Measurements from ENCODE around the gene IGSF6. TPM values are rescaled to one million over a fixed set of nuclear protein-coding genes. Genes with fewer than 3 reads are reported as not detected.
"Not testable (repeated sequence)": the region's sequence is repeated elsewhere in the genome, so short reads cannot be mapped to it uniquely, and the experiment has no call there.

The IGSF6 gene
- total RNA-seq, 1 experiment from 2014 or later = not detected

DNA sequence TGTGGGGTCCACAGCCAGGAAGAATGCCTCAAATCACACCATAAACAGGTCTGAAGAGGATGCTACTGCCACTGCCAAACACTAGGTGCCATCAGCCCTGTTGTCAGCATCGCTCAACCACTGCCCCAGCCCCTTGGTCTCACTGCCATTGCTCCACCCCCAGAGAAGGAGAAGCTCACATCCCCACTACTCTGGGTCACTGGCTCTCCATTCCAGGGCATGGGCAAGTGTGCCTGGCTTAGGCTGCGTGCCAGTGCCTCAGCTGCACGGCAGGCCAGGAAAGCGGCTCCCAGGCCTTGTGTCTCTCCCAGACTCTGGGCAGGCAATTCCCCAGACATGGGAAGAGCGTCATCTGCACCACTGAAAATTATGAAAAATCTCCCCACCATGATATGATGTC is 1.2 kb upstream of the IGSF6 start:
- no peak for DNase-seq (ENCODE audit: low read depth)

DNA sequence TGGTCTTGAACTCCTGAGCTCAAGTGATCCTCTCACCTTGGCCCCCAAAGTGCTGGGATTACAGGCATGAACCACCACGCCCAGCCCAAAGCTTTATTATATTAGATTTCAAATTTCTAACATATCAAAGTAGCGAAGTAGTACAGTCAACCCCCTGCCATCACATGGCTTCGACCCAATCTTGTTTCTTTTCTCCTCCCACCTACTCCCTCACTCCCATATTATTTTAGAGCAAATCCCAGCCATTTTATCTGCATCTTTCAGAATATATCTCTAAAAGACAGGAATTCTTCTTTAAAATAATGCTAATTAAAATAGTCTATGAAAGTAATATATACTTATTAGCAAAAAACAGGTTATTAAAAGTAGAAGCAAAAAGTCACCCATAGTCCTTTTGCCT is 893 bp downstream of the IGSF6 start:
- no peak for DNase-seq (ENCODE audit: low read depth)

DNA sequence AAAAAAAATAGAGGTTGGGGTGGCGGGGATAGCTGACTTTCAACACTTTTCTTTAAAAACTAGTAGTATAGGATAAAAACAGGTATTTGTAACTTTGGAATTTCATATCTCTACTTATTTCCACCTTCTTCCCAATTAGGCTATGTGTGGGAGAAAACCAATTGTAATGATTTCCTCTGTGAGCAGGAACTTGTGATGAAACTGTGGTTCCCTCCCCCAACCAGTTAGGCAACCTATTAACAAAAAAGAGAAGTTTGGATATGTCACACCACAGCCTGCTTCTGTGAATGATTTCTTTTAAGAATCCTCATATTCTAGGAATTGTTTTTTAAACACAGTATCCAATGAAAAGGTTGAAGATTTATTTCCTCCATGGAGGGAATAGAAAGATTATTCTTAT is 1.9 kb downstream of the IGSF6 start:
- no peak for DNase-seq (ENCODE audit: low read depth)

DNA sequence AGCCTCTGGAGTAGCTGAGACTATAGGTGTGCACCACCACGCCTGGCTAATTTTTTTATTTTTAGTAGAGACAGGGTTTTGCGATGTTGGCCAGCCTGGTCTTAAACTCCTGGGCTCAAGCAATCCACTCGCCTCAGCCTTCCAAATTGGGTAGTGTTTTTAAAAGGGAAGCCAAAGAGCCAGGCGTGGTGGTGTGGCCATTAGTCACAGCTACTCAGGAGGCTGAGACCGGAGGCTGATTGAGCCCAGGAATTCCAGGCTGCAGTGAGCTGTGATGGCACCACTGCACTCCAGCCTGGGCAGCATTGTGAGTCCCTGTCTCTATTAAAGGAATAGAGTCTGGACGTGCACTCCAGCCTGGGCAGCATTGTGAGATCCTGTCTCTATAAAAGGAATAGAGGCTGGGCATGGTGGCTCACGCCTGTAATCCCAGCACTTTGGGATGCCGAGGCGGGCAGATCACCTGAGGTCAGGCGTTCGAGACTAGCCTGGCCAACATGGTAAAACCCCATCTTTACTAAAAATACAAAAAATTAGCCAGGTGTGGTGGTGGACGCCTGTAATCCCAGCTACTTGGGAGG is 2.5 kb downstream of the IGSF6 start:
- not testable (repeated sequence) for DNase-seq (ENCODE audit: low read depth)

DNA sequence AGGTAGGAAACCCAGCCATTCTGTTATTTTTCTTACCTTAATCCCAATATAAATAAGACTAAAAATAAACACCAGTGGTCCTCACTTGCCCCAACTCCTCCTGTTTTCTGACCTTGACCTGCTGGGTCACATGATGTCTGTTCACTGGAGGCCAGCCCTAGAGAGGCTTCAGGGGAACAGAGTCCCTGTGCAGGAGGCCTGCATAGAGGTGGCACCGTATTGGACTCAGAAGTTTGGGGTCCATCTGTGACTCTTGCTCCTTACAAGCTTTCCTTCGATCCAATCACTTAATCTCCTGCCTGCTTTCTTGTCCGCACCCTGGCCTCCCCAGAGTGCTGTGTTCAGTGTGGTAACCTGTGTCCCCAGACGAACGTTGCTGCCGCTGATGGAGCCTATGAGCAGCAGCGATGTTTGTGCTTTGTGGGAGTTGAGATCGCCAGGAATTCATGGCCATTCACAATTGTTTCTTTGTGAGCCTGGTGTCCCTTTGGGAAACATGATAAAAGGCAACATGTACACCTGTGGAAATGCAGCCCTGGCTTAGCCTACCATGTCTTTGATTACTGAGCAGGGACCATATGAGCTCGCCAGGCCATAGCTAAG is 4.7 kb downstream of the IGSF6 start:
- no peak for DNase-seq (ENCODE audit: low read depth)

DNA sequence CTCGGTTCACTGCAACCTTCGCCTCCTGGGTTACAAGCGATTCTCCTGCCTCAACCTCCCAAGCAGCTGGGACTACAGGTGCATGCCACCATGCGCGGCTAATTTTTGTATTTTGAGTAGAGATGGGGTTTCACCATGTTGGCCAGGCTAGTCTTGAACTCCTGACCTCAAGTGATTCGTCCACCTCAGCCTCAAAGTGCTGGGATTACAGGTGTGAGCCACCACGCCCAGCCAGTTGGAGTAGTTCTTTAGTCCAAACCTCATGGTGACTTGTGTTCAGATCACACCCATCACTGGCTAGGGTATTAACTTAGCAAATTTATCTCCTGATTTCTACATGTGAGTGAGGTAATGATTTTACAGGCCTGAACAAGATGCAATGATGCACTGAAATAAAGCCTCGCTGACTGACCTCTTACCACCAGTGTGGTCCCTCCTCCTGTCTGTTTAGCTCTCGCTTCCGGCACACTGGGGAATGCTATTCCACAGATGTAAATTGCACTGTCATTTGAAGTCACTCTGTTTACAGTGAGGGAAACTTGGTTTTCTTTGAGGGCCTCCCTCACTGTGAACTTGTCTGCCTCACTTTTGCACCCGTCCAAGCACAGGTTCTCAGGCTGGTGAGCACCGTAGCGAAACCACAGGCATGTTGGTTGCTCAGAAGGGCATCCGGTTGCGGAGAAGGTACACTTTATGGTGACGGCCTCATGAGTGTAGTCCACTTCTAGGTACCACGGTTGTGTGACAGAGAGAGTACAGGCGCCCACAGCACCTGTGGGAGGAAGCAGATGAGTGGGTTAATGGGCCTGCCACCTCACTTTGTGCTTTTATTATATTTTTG is 5.5 kb downstream of the IGSF6 start:
- no peak for DNase-seq (ENCODE audit: low read depth)

DNA sequence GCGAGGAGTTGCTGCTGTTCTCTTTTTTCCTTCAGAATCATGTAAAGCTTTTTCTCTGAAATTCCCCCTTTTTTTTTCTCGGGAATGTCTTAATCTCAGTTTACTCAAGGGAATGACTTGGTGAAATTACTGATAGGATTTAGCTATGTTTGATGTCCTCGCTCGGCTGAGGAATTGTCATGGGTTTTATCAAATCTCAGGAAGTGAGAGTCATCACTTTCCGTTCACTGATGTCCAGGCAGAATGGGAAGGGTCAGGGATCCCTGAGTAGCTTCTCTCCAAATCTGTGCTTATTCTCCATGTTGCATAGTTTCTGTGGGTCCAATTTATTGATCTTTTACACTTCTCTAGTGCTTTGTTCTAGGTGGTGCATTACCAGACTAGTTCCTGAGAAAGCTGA is 6.3 kb downstream of the IGSF6 start:
- no peak for DNase-seq (ENCODE audit: low read depth)

DNA sequence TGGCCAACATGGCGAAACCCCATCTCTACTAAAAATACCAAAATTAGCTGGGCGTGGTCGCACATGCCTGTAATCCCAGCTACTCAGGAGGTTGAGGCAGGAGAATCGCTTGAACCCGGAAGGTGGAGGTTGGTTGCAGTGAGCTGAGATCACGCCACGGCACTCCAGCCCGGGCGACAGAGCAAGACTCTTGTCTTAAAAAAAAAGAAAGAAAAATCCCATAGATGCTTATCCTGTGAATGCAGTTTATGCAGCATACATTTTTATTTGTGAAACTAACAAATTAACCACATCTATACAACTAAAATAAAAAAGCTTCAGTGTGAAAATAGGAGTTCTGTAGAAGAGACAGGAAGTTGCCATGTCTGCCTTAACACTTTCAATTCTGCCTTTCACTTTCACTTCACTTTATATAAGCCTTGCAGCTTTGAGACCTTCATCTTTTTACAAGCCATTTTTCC is 7.1 kb downstream of the IGSF6 start:
- peak; percentile 7 for DNase-seq (ENCODE audit: low read depth)

DNA sequence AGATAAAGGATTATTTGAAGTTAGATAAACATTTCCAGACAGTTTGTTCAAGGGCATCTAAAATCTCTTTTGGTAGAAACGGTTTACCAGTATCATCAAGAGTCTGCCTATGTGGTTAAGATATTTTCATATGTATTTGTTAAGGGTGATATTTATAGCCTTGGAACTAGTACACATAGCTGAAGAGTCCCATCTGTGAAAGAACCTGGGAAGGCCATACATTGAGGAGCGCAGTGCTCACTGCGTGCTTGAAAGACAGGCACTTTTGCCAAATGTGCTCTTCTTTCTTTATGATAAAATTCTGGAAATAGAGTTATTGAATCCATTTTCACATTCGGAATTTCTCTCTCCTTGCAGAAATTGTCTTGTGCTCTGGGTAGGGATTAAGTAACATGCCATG is 7.7 kb downstream of the IGSF6 start:
- no peak for DNase-seq (ENCODE audit: low read depth)

DNA sequence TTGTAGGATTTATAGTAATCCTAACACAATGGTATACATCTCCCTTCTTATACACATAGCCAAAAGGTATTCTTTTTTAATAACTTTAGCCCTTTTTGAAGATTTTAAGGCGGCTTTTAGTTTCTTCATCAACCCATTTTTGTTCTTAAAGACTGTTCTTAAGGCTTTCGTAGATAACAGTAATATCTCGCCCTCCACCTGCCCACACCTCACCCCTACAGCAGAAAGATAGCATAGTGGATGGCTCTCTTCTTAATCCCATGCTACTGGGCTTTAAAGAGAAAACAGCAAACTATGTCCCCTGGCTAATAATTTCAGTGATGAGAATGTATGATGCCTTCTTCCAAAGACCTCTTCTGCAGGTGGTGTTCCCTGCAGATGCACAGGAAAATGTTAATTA is 8.6 kb downstream of the IGSF6 start:
- DNase-seq (ENCODE audit: low read depth) = no peak

DNA sequence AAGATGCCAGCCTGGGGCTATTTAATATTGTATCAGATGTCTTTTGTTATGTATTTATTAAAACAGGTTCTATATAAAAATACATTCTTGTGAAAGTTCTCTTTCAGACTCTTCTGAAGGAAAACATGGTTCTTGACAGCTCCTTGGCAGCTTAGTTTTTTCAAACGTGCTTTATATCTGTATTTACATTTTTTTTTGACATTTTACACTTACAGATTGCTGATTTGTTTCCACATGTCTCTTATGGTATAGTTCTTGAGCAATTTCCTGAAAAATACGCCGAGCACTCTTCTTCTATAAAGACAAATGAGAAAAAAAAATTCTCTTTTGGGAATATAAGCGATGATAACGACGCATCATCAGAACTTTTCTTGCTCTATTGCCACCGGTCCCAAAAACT is 9.5 kb downstream of the IGSF6 start:
- DNase-seq (ENCODE audit: low read depth) = no peak

DNA sequence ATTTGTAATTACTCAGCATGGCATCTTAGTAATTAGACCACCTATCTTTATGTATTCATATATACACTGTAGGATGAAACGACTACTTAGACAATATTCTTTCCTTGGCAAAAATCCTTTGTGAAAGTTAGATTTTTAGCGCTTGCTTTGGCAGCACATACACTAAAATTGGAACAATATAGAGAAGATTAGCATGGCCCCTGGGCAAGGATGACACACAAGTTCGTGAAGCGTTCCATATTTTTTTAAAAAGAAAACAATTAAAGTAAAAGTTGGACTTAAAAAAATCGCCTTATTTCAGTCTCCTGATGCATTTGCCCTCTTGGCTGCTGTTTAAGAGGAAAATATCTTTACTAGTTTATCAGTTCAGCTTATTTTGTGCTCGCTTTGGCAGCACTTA is 10.5 kb downstream of the IGSF6 start:
- DNase-seq (ENCODE audit: low read depth) = no peak

DNA sequence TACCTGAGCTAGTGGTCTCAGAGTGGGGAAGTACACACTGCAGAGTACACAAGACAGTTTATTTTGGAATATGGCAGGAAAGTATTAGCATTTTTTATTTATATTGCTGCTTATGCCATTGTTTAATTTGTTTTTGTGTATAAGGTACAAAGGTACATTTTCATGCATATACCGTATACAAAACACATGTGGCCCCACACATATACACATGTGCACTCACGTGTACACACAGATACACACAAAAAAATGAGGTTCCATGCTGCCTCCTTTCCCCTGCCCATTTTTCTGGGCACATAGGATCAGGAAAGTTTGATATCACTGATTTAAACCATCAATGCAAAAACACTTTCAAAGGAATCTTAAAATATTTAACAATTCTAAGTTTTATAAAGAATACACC is 12.9 kb downstream of the IGSF6 start:
- DNase-seq (ENCODE audit: low read depth) = no peak

DNA sequence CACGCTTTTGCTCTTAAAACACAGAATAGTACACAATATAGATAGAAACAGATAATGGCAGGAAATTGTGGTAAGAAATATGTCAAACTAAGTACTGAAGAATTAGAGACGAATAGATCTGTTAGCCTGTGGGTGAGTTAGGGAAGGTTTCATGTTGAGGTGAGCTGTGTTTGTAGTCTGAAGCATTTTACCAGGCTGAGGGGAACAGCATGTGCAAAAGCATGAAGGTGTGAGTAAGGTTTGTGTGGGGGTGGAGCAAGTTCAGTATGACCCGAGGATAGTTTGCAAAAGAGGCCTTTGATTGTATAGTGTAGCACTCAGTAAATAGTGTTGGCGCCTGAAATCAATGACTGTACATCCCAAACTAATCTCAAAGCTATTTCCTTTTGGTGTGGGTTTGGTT is 13.8 kb downstream of the IGSF6 start:
- DNase-seq (ENCODE audit: low read depth) = peak; percentile 40

DNA sequence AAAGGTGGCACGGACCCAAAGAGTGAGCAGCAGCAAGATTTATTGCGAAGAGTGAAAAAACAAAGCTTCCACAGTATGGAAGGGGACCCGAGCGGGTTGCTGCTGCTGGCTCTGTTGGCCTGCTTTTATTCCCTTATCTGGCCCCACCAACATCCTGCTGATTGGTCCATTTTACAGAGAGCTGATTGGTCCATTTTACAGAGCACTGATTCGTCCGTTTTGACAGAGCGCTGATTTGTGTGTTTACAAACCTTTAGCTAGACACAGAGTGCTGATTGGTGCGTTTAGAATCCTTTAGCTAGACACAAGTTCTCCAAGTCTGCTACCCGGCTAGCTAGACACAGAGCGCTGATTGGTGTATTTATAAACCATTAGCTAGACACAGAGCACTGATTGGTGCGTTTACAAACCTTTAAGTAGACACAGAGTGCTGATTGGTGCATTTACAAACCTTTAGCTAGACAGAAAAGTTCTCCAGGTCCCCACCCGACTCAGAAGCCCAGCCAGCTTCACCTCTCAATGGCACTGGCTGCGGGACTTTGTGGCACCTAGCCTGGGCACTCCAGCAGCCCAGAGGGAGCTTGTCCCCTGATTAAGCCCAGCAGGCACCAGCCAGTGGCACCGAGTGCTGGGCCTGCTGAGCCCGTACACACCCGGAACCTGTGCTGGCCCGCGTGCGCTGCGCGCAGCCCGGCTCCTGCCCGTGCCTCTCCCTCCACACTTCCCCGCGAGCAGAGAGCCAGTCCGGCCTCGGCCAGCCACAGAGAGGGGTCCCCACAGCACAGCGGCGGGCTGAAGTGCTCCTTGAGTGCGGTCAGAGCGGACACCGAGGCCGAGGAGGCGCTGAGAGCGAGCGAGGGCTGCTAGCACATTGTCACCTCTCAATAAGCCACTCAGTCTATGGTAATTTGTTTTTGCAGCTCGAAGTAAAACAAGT is 15.1 kb downstream of the IGSF6 start:
- DNase-seq (ENCODE audit: low read depth) = no peak

DNA sequence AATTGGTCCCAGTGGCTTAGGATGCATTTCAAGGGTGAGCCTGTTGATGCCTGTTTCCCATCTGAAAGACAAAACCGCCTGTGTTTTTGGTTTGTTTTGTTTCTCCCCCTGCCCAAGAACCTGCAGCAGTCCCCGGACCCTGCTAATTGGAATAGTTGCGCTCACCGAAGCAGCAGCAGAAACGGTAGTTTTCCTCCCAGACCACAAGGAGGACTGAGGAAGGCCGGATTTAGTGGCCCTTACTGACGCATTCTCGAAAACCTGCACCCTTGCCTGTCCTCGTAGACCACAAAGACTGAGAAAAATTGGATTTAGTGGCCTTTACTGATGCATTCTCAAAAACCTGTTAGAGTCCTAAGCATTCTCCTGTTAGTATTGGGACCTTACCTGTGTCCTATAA is 16.7 kb downstream of the IGSF6 start:
- not testable (repeated sequence) for DNase-seq (ENCODE audit: low read depth)

DNA sequence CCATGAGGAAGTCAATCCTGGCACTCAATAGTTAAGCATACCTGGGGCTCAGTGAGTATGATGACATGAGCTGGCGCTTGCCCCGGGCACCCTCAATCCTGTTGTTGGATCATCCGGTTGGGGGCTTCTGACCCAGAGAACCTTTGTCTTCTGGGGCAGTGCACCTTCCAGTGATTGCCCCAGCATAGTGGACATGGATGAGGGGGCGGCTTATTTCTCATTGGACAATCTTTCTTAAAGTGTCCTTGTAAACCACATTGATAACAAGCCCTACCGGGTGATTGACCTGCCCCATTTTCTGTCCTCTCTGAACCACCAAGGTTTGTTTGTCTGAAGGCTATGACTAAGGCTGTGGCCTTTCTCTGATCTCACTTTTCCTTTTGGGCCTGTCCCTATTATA is 18.2 kb downstream of the IGSF6 start:
- DNase-seq (ENCODE audit: low read depth) = no peak

DNA sequence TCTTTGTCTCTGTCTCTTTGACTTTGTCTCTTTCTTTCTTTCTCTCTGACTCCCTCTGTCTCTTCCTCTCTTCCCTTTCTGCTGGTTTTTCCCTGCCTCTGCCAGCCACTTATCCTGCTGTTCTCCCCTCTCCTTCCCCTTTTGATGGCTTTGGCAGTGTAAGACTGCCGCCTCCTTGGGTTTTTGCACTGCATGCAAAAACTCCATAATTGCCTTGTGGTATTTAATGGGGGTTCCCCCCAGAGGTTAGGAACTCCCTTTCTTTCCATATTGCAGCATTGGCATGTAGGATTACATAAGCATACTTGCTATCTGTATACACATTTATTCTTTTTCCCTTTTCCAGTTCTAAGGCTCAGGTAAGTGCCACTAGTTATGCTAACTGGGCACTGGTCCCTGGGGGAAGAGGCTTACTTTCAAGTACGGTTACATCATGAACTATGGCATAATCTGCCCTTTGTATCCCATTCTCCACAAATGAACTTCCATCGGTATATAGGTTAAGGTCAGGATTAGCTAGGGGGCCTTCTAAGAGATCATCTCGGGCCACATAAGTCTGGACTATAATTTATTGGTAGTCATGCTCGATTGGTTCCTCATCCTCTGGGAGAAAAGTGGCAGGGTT is 20.3 kb downstream of the IGSF6 start:
- DNase-seq (ENCODE audit: low read depth) = not testable (repeated sequence)

DNA sequence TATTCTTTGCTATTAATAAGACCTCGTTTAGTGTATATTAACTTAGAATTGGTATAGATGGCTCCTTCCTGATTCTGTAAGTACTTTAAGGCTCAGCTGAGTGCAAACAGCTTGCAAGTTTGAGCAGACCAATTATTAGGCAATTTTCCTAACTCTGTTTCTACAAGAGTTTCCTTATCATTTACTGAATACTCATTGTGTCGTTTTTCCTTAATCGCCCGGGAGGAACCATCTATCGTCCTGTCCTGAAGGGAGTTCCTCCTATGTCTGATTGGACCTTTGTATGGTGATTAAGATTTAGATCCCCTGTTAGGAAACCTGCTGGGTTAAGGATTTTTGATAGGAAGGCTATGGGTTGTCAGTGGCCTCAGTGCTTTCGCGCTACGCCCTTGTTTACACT is 21.0 kb downstream of the IGSF6 start:
- not testable (repeated sequence) for DNase-seq (ENCODE audit: low read depth)

DNA sequence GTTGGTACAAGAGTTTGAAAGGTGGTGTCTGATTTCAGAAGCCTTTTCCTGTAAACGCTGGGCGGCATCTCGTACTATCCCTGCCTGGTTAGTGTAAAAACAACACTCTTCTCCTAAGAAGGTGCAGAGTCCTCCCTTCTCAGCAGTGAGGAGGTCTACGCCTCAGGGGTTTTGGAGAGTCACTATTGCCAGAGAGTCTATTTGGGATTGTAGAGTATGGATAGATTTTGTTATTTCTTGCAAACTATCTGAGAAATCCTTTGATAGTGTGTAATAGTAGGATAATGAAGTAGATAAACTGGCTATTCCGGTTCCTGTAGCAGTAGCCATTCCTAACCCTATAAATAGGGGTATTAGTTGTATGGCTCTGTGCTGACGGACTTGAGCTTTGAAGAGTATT is 21.5 kb downstream of the IGSF6 start:
- DNase-seq (ENCODE audit: low read depth) = not testable (repeated sequence)

Data from LHCN-M2 (cell line).